ENCODE measurements around the gene CALU. TPM values are rescaled to one million over a fixed set of nuclear protein-coding genes. Genes with fewer than 3 reads are reported as not detected.

The CALU gene
- polyA plus RNA-seq, 1 donor from 2014 or later: 38.1 TPM

GRCh38 chr7:128731184-128731583 lies 8.0 kb upstream of the CALU start:
- Histone ChIP-seq H3K79me2 (replicated peaks; ENCODE audit: insufficient read depth, low read length) (no peaks in the 10 kb centered on the region), H3K27me3 (ENCODE audit: insufficient read depth, low read depth, low read length) (no peaks in the 10 kb centered on the region), H3F3A (ENCODE audit: insufficient read depth, low read length, poor library complexity, severe bottlenecking) (no peaks in the 10 kb centered on the region), H4K20me1 (ENCODE audit: insufficient read depth) (no peaks in the 10 kb centered on the region), H3K36me3 (ENCODE audit: insufficient read depth, low read length) (no peaks in the 10 kb centered on the region), H3K27ac (ENCODE audit: low read length) (no peak overlapping the region), H3K9me3 (ENCODE audit: low read length) (no peaks in the 10 kb centered on the region), H2AFZ (ENCODE audit: low read depth, low read length) (no peak overlapping the region), H3K4me2 (ENCODE audit: low read length) (no peak overlapping the region), H3K4me3 (ENCODE audit: low read length) (no peak overlapping the region), H3K9ac (ENCODE audit: low read length) (no peak overlapping the region), H3K9me2 (ENCODE audit: insufficient read depth, low read length) (no peaks in the 10 kb centered on the region)
- no peak for TF ChIP-seq SMC3 (conservative IDR thresholded peaks at IDR 0.05; ENCODE audit: poor library complexity)
- no peak for TF ChIP-seq MXI1 (conservative IDR thresholded peaks at IDR 0.05; ENCODE audit: poor library complexity, severe bottlenecking)
- no peak for TF ChIP-seq POLR2AphosphoS5 (IDR thresholded peaks at IDR 0.05)
- no peak for TF ChIP-seq CTCF (IDR thresholded peaks at IDR 0.05; ENCODE audit: poor library complexity, severe bottlenecking)
- TF ChIP-seq REST (IDR thresholded peaks at IDR 0.05; ENCODE audit: borderline replicate concordance): no peak
- TF ChIP-seq EZH2 (IDR thresholded peaks at IDR 0.05; ENCODE audit: borderline replicate concordance, insufficient read depth, low read length, poor library complexity, severe bottlenecking): no peak
- no peak for TF ChIP-seq RAD21 (conservative IDR thresholded peaks at IDR 0.05)
- no peak for TF ChIP-seq TAF1 (IDR thresholded peaks at IDR 0.05; ENCODE audit: low read depth)
- TF ChIP-seq EP300 (conservative IDR thresholded peaks at IDR 0.05; ENCODE audit: poor library complexity, severe bottlenecking): no peak

GRCh38 chr7:128732521-128733277 lies 6.5 kb upstream of the CALU start:
- Histone ChIP-seq H3F3A (ENCODE audit: insufficient read depth, low read length, poor library complexity, severe bottlenecking) (no peaks in the 10 kb centered on the region), H3K27me3 (ENCODE audit: insufficient read depth, low read depth, low read length) (no peaks in the 10 kb centered on the region), H2AFZ (ENCODE audit: low read depth, low read length) (no peak overlapping the region), H4K20me1 (ENCODE audit: insufficient read depth) (no peaks in the 10 kb centered on the region), H3K9me3 (ENCODE audit: low read length) (no peaks in the 10 kb centered on the region), H3K4me2 (ENCODE audit: low read length) (no peak overlapping the region), H3K9me2 (ENCODE audit: insufficient read depth, low read length) (no peaks in the 10 kb centered on the region), H3K4me3 (ENCODE audit: low read length) (no peak overlapping the region), H3K9ac (ENCODE audit: low read length) (no peak overlapping the region), H3K36me3 (ENCODE audit: insufficient read depth, low read length) (no peaks in the 10 kb centered on the region), H3K79me2 (replicated peaks; ENCODE audit: insufficient read depth, low read length) (no peaks in the 10 kb centered on the region), H3K27ac (ENCODE audit: low read length) (no peak overlapping the region)
- no peak for TF ChIP-seq RAD21 (conservative IDR thresholded peaks at IDR 0.05)
- no peak for TF ChIP-seq SMC3 (conservative IDR thresholded peaks at IDR 0.05; ENCODE audit: poor library complexity)
